T-cell (primary cell): ENCODE data around the gene VPS8. TPM values are rescaled to one million over a fixed set of nuclear protein-coding genes. Genes with fewer than 3 reads are reported as not detected.

ENCODE experiments used
- ATAC-seq, 4 experiments: fragments of 200-7000 bp in 3 of 4; fragments of 150-1000 bp in 1 of 4; cut with Tn5 transposase; replicated peaks in 1 of 4; 1 replicate in 3 of 4; 2 replicates in 1 of 4; pipeline ENCODE4 v1.10.0; 2021; ENCODE audit warnings: moderate library complexity in 3 of 4, mild to moderate bottlenecking in 2 of 4, moderate number of reproducible peaks in 1 of 4
- CTCF ChIA-PET, 2 donors: fragments of 300-600 bp; sonication (Branson Sonifier 250); formaldehyde crosslinking; loops; one replicate each; lab custom pipeline; 2022; ENCODE audit warnings: antibody characterized with exemption in 2 of 2; lab: Charles Lee
- POLR2A ChIA-PET, 2 donors: fragments of 300-600 bp; sonication (Branson Sonifier 250); formaldehyde crosslinking; loops; one replicate each; lab custom pipeline; 2022; ENCODE audit warnings: antibody characterized with exemption in 2 of 2; lab: Charles Lee
- DNase-seq, 35 experiments: peaks; one replicate each; pipeline versions ENCODE4 v3.0.0 to v3.0.0-alpha.2; 2013 to 2023
- H3K27ac ChIP-seq: one replicate; pipeline ENCODE4 v1.5.1; 2013; ENCODE audit warnings: low read length
- H3K27me3 ChIP-seq, 2 experiments: replicated peaks in 1 of 2; 1 replicate in 1 of 2; 2 replicates in 1 of 2; pipeline versions ENCODE4 v1.6.1 to v1.7.0; 2013; ENCODE audit warnings: low read length in 1 of 2, mixed read lengths in 1 of 2; ENCODE audit not compliant: control insufficient read depth in 2 of 2, insufficient read depth in 2 of 2; ENCODE audit errors: extremely low read depth in 1 of 2
- H3K36me3 ChIP-seq, 2 donors: 1 replicate in 1 of 2; 2 replicates in 1 of 2; pipeline versions ENCODE4 v1.6.1 to v1.7.0; 2013; ENCODE audit warnings: low read length in 1 of 2; ENCODE audit not compliant: control insufficient read depth in 2 of 2, insufficient read depth in 1 of 2; ENCODE audit errors: extremely low read depth in 1 of 2
- H3K4me1 ChIP-seq, 2 experiments: 1 replicate in 1 of 2; 2 replicates in 1 of 2; pipeline versions ENCODE4 v1.6.1 to v1.7.0; 2013; ENCODE audit warnings: low read length in 2 of 2, mixed read lengths in 1 of 2; ENCODE audit not compliant: insufficient read depth in 2 of 2, control insufficient read depth in 1 of 2; ENCODE audit errors: extremely low read depth in 1 of 2
- H3K4me3 ChIP-seq, 2 donors: 1 replicate in 1 of 2; 2 replicates in 1 of 2; pipeline versions ENCODE4 v1.5.1 to v1.7.0; 2013; ENCODE audit warnings: mild to moderate bottlenecking in 2 of 2, low read length in 1 of 2, moderate library complexity in 1 of 2; ENCODE audit not compliant: control insufficient read depth in 1 of 2; ENCODE audit errors: extremely low read depth in 1 of 2
- H3K9me3 ChIP-seq: 2 replicates; pipeline ENCODE4 v1.7.0; 2013
- H3K27ac Mint-ChIP-seq, 2 donors: one replicate each; pipeline ENCODE4 v1.8.0; 2020 to 2021; ENCODE audit warnings: mild to moderate bottlenecking in 2 of 2, mixed read lengths in 2 of 2
- H3K27me3 Mint-ChIP-seq, 2 donors: one replicate each; pipeline ENCODE4 v1.8.0; 2021 to 2022; ENCODE audit warnings: mixed read lengths in 2 of 2
- H3K36me3 Mint-ChIP-seq: one replicate; pipeline ENCODE4 v1.8.0; 2021; ENCODE audit warnings: mixed read lengths
- H3K4me1 Mint-ChIP-seq, 3 donors: one replicate each; pipeline ENCODE4 v1.8.0; 2020 to 2022; ENCODE audit warnings: mixed read lengths in 3 of 3, mild to moderate bottlenecking in 1 of 3
- H3K4me3 Mint-ChIP-seq, 3 donors: one replicate each; pipeline ENCODE4 v1.8.0; 2020 to 2022; ENCODE audit warnings: mild to moderate bottlenecking in 3 of 3, mixed read lengths in 3 of 3, moderate library complexity in 3 of 3
- H3K9me3 Mint-ChIP-seq, 3 donors: one replicate each; pipeline ENCODE4 v1.8.0; 2020 to 2022; ENCODE audit warnings: mixed read lengths in 3 of 3
- WGBS: methylation state at CpG from one replicate; pipeline ENCODE4 v1.1.5; 2013; ENCODE audit warnings: missing lambda C conversion rate; ENCODE audit not compliant: insufficient coverage; 5-methylcytosine and 5-hydroxymethylcytosine counted together
- total RNA-seq, 35 experiments: library from RNA in 6 of 35; stranded (reverse) in 6 of 35; fragments of 120-200 nt in 1 of 35; gene quantifications; one replicate each; pipeline versions ENCODE4 v1.2.1 to v1.2.4 and lab custom pipeline; 2013 to 2026

Gene VPS8
- total RNA-seq, 5 donors from 2014 or later (not counting 1 experiment from before 2014, with no cell fraction given), result 59.2 to 95.6 (median 71.0) TPM

GRCh38 chr3:184924547-184924946 is 112.6 kb downstream of the VPS8 start:
- no peaks in the 10 kb centered on the region for H3K9me3 Mint-ChIP-seq
- peaks cover 38% of the 10 kb centered on the region for H3K36me3 Mint-ChIP-seq
- no peak for DNase-seq
- no peaks in the 10 kb centered on the region for H3K4me1 ChIP-seq
- no peak overlapping the region for H3K27ac Mint-ChIP-seq
- H3K27me3 ChIP-seq, result no peaks in the 10 kb centered on the region
- CTCF ChIA-PET, result interaction anchor here in 1 of 2 donors (0.6 kb wide), 1 partner anchor 18 kb away, joined by 3 read pairs; no protein-coding TSS in a partner anchor
- POLR2A ChIA-PET, result no interaction called here
- no peaks in the 10 kb centered on the region for H3K9me3 ChIP-seq
- no peak overlapping the region for H3K4me3 Mint-ChIP-seq
- H3K4me1 Mint-ChIP-seq, result no peaks in the 10 kb centered on the region
- no peak overlapping the region for H3K4me3 ChIP-seq
- no peak overlapping the region for H3K27ac ChIP-seq
- H3K36me3 ChIP-seq, result peaks cover 0 to 74% of the 10 kb centered on the region in 2 donors
- H3K27me3 Mint-ChIP-seq, result no peaks in the 10 kb centered on the region
- 100% methylated on average over 1 of the region's 7 CpGs for WGBS
- ATAC-seq, result no peak

GRCh38 chr3:184927796-184928315 is 115.9 kb downstream of the VPS8 start:
- Histone ChIP-seq H3K27me3 (no peaks in the 10 kb centered on the region), H3K27ac (no peak overlapping the region), H3K4me3 (no peak overlapping the region), H3K4me1 (no peaks in the 10 kb centered on the region), H3K9me3 (no peaks in the 10 kb centered on the region), H3K36me3 (peaks cover 2 to 65% of the 10 kb centered on the region in 2 donors)
- H3K4me3 Mint-ChIP-seq, result no peak overlapping the region
- ATAC-seq (no peak), DNase-seq (no peak)
- H3K27me3 Mint-ChIP-seq, result no peaks in the 10 kb centered on the region
- 94% methylated on average over 2 of the region's 6 CpGs for WGBS
- ChIA-PET CTCF (interaction anchor here in 1 of 2 donors (0.6 kb wide), 1 partner anchor 53 kb away, joined by 5 read pairs; no protein-coding TSS in a partner anchor), POLR2A (interaction anchor here in 1 of 2 donors (0.6 kb wide), 1 partner anchor 10 kb away, joined by 4 read pairs; no protein-coding TSS in a partner anchor)
- peaks cover 51% of the 10 kb centered on the region for H3K36me3 Mint-ChIP-seq
- no peaks in the 10 kb centered on the region for H3K4me1 Mint-ChIP-seq
- H3K9me3 Mint-ChIP-seq, result no peaks in the 10 kb centered on the region
- H3K27ac Mint-ChIP-seq, result no peak overlapping the region

- Histone ChIP-seq H3K4me1 (no peaks in the 10 kb centered on the region), H3K36me3 (peaks cover 12 to 41% of the 10 kb centered on the region in 2 donors), H3K27ac (no peak overlapping the region), H3K4me3 (no peak overlapping the region), H3K9me3 (no peaks in the 10 kb centered on the region), H3K27me3 (no peaks in the 10 kb centered on the region)
- H3K4me1 Mint-ChIP-seq, result no peaks in the 10 kb centered on the region
- H3K27ac Mint-ChIP-seq, result no peak overlapping the region
- DNase-seq (no peak), ATAC-seq (no peak)
- ChIA-PET POLR2A (no interaction called here), CTCF (no interaction called here)
- H3K9me3 Mint-ChIP-seq, result no peaks in the 10 kb centered on the region
- no peaks in the 10 kb centered on the region for H3K27me3 Mint-ChIP-seq
- no peak overlapping the region for H3K4me3 Mint-ChIP-seq
- no CpG with 5 or more reads among the region's 1 CpG for WGBS
- peaks cover 55% of the 10 kb centered on the region for H3K36me3 Mint-ChIP-seq
Observed at GRCh38 chr3:184932777-184933176, 120.8 kb downstream of the VPS8 start.

GRCh38 chr3:184937611-184938010 is 125.6 kb downstream of the VPS8 start:
- Mint-ChIP-seq H3K4me1 (no peaks in the 10 kb centered on the region), H3K36me3 (peaks cover 53% of the 10 kb centered on the region), H3K27ac (no peak overlapping the region), H3K4me3 (no peak overlapping the region), H3K9me3 (no peaks in the 10 kb centered on the region), H3K27me3 (no peaks in the 10 kb centered on the region)
- Histone ChIP-seq H3K4me3 (no peak overlapping the region), H3K4me1 (no peaks in the 10 kb centered on the region), H3K27me3 (no peaks in the 10 kb centered on the region), H3K27ac (no peak overlapping the region), H3K36me3 (peaks cover 12 to 40% of the 10 kb centered on the region in 2 donors), H3K9me3 (no peaks in the 10 kb centered on the region)
- DNase-seq (no peak), ATAC-seq (no peak)
- ChIA-PET CTCF (interaction anchor here in 1 of 2 donors (0.5 kb wide), 1 partner anchor 712 kb away, joined by 4 read pairs; no protein-coding TSS in a partner anchor), POLR2A (no interaction called here)
- 93% methylated on average over 3 of the region's 4 CpGs for WGBS

GRCh38 chr3:184941408-184941807 is 129.4 kb downstream of the VPS8 start:
- H3K4me3 Mint-ChIP-seq, result no peak overlapping the region
- H3K36me3 Mint-ChIP-seq, result peaks cover 60% of the 10 kb centered on the region
- H3K27ac ChIP-seq, result no peak overlapping the region
- H3K9me3 ChIP-seq, result no peaks in the 10 kb centered on the region
- ChIA-PET CTCF (no interaction called here), POLR2A (no interaction called here)
- H3K27me3 Mint-ChIP-seq, result no peaks in the 10 kb centered on the region
- no peaks in the 10 kb centered on the region for H3K27me3 ChIP-seq
- H3K9me3 Mint-ChIP-seq, result no peaks in the 10 kb centered on the region
- ATAC-seq (no peak), DNase-seq (no peak)
- H3K4me1 ChIP-seq, result no peaks in the 10 kb centered on the region
- no CpG with 5 or more reads among the region's 2 CpGs for WGBS
- no peak overlapping the region for H3K27ac Mint-ChIP-seq
- no peak overlapping the region for H3K4me3 ChIP-seq
- peaks cover 6 to 51% of the 10 kb centered on the region in 2 donors for H3K36me3 ChIP-seq
- H3K4me1 Mint-ChIP-seq, result no peaks in the 10 kb centered on the region

- no peaks in the 10 kb centered on the region for H3K9me3 Mint-ChIP-seq
- no peak overlapping the region for H3K27ac Mint-ChIP-seq
- no CpG with 5 or more reads among the region's 3 CpGs for WGBS
- H3K4me3 Mint-ChIP-seq, result no peak overlapping the region
- no peaks in the 10 kb centered on the region for H3K27me3 ChIP-seq
- peaks cover 0 to 46% of the 10 kb centered on the region in 2 donors for H3K36me3 ChIP-seq
- ChIA-PET POLR2A (interaction anchor here in 1 of 2 donors (0.7 kb wide), 1 partner anchor 80 kb away, joined by 3 read pairs; no protein-coding TSS in a partner anchor), CTCF (no interaction called here)
- no peaks in the 10 kb centered on the region for H3K9me3 ChIP-seq
- peaks cover 54% of the 10 kb centered on the region for H3K36me3 Mint-ChIP-seq
- no peak overlapping the region for H3K4me3 ChIP-seq
- no peaks in the 10 kb centered on the region for H3K4me1 ChIP-seq
- ATAC-seq (no peak), DNase-seq (no peak)
- no peak overlapping the region for H3K27ac ChIP-seq
- no peaks in the 10 kb centered on the region for H3K4me1 Mint-ChIP-seq
- H3K27me3 Mint-ChIP-seq, result no peaks in the 10 kb centered on the region
Observed at GRCh38 chr3:184942735-184943134, 130.8 kb downstream of the VPS8 start.
